ENCODE measurements around the gene MTCH1. TPM values are rescaled to one million over a fixed set of nuclear protein-coding genes. Genes with fewer than 3 reads are reported as not detected.
A peak's percentile ranks its signal among the peaks of the same experiment; 100 is the strongest.

Gene MTCH1
- total and polyA plus RNA-seq, 9 of the 15 experiments (the other 6 are each of a cell fraction or from before 2014, with no cell fraction given): 7.9 to 161 (median 118) TPM

- Histone ChIP-seq H3K4me1 (replicated peaks in 1 of 2; ENCODE audit: control insufficient read depth in 2 of 2, insufficient read depth in 2 of 2, low read length in 2 of 2) (peaks cover 30 to 39% of the 10 kb centered on the region in 2 experiments), H2AFZ (ENCODE audit: low read depth, low read length) (peak overlapping the region; percentile 47), H3K27ac (ENCODE audit: extremely low read depth, low read depth, low read length) (peak overlapping the region; percentile 39; the same call in 2 of the 3 replicates), H4K20me1 (replicated peaks; ENCODE audit: control insufficient read depth, insufficient read depth, low read length) (no peaks in the 10 kb centered on the region), H3K4me2 (ENCODE audit: insufficient read depth, low read length) (peak overlapping the region; percentile 20; the same call in 1 of the 2 replicates), H3K4me3 (no peak overlapping the region), H3K79me2 (ENCODE audit: control insufficient read depth, insufficient read depth, low read length) (no peaks in the 10 kb centered on the region), H3K27me3 (ENCODE audit: control insufficient read depth in 2 of 2, insufficient read depth in 2 of 2, low read length in 2 of 2) (no peaks in the 10 kb centered on the region), H3K9me3 (replicated peaks; ENCODE audit: control insufficient read depth, insufficient read depth, low read depth, low read length) (peaks cover 12% of the 10 kb centered on the region), H3K9ac (ENCODE audit: insufficient read depth in 1 of 2, low read depth in 2 of 2, low read length in 2 of 2) (peak overlapping the region; percentile 11 to 70; a peak in 1 of 4 replicates), H3K9me1 (ENCODE audit: control insufficient read depth, insufficient read depth, low read length) (no peaks in the 10 kb centered on the region), H3K36me3 (ENCODE audit: control insufficient read depth, insufficient read depth, low read length) (no peaks in the 10 kb centered on the region)
- intact Hi-C loops (cut with micrococcal nuclease): no loop called here
- no TSS peak for BruUV-seq (replicated peaks)
- FAIRE-seq (no peak), DNase-seq (ENCODE audit: extremely low read depth in 1 of 4, low spot score in 3 of 4) (no peak), ATAC-seq (no peak)
- in situ Hi-C loops (cut with MboI): no loop called here
- CTCF ChIA-PET (ENCODE audit: low intra/inter-chr PET ratio): no interaction called here
- WGBS (ENCODE audit: insufficient coverage, low coverage, missing lambda C conversion rate): 68% methylated on average over 8 of the region's 8 CpGs
- POLR2A ChIA-PET: interaction anchor here (0.6 to 1.9 kb wide), 12 partner anchors 8 to 618 kb away, joined by 3 to 7 read pairs (median 3); partner anchors contain the start of genes C6orf89 and PIM1
- TF ChIP-seq SPI1 (IDR thresholded peaks at IDR 0.05; ENCODE audit: borderline replicate concordance, low read depth, low read length) (no peak), ADNP (tag; IDR thresholded peaks at IDR 0.05) (peak; percentile 41; the same call in 1 of the 2 replicates), SMARCA5 (IDR thresholded peaks at IDR 0.05) (peak; percentile 82), RBM25 (IDR thresholded peaks at IDR 0.05; ENCODE audit: low read depth, low read length, severe bottlenecking) (peak; percentile 99), HDAC2 (IDR thresholded peaks at IDR 0.05) (0 out of 2 replicates have a peak, but pooled peaks have one; percentile 32), ZC3H4 (CRISPR knock-in tag; IDR thresholded peaks at IDR 0.05; ENCODE audit: borderline replicate concordance) (no peak), NR0B1 (IDR thresholded peaks at IDR 0.05; ENCODE audit: partially characterized antibody) (no peak), MECOM (CRISPR knock-in tag; IDR thresholded peaks at IDR 0.05) (0 out of 2 replicates have a peak, but pooled peaks have one; percentile 40), ESRRA (IDR thresholded peaks at IDR 0.05; ENCODE audit: borderline replicate concordance, low read depth) (0 out of 2 replicates have a peak, but pooled peaks have one; percentile 30), RCOR1 (IDR thresholded peaks at IDR 0.05; ENCODE audit: borderline replicate concordance in 1 of 2, low read depth in 2 of 2, low read length in 2 of 2) (peak in 1 of 2 experiments; percentile 42; a peak in 1 of 4 replicates), KDM5B (IDR thresholded peaks at IDR 0.05; ENCODE audit: insufficient replicate concordance, low read depth, low read length) (peak; percentile 9), SNIP1 (IDR thresholded peaks at IDR 0.05; ENCODE audit: low read depth) (no peak), HSF4 (CRISPR knock-in tag; IDR thresholded peaks at IDR 0.05; ENCODE audit: borderline replicate concordance) (no peak), HDAC1 (IDR thresholded peaks at IDR 0.05) (0 out of 4 replicates have a peak, but pooled peaks of 1 of the 2 experiments have one; percentile 59), SRSF7 (optimal IDR thresholded peaks at IDR 0.05; ENCODE audit: low read depth, low read length) (no peak), DMBX1 (CRISPR knock-in tag; IDR thresholded peaks at IDR 0.05; ENCODE audit: borderline replicate concordance) (peak; percentile 45; the same call in 1 of the 2 replicates), TCF3 (CRISPR knock-in tag; IDR thresholded peaks at IDR 0.05) (no peak), RBFOX2 (IDR thresholded peaks at IDR 0.05; ENCODE audit: low read depth, low read length) (no peak), KDM1A (IDR thresholded peaks at IDR 0.05) (peak; percentile 66 to 76)
- TF ChIP-seq, protein P1, sequence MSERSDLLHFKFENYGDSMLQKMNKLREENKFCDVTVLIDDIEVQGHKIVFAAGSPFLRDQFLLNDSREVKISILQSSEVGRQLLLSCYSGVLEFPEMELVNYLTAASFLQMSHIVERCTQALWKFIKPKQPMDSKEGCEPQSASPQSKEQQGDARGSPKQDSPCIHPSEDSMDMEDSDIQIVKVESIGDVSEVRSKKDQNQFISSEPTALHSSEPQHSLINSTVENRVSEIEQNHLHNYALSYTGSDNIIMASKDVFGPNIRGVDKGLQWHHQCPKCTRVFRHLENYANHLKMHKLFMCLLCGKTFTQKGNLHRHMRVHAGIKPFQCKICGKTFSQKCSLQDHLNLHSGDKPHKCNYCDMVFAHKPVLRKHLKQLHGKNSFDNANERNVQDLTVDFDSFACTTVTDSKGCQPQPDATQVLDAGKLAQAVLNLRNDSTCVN (CRISPR knock-in tag; IDR thresholded peaks at IDR 0.05): no peak
Measured at GRCh38 chr6:37033819-37034795, 48.1 kb upstream of the MTCH1 start.
